Cardiac muscle cell (in vitro differentiated cells and primary cell): ENCODE results near the gene NUDT19. TPM values are rescaled to one million over a fixed set of nuclear protein-coding genes. Genes with fewer than 3 reads are reported as not detected.

ENCODE experiments used
- DNase-seq, 2 donors: peaks; one replicate each; pipeline versions ENCODE4 v3.0.0 to v3.0.0-alpha.2; 2010 to 2017; ENCODE audit warnings: low read depth in 1 of 2, low spot score in 1 of 2
- H3K27ac ChIP-seq: fragments of 200-600 bp; sonication (generic); 2 replicates; pipeline ENCODE4 v1.5.1; 2016
- H3K27me3 ChIP-seq: fragments of 200-600 bp; sonication (generic); 2 replicates; pipeline ENCODE4 v1.6.0; 2016; ENCODE audit warnings: control low read depth
- H3K36me3 ChIP-seq: fragments of 200-600 bp; sonication (generic); 2 replicates; pipeline ENCODE4 v1.5.1; 2016; ENCODE audit warnings: control low read depth
- H3K4me1 ChIP-seq: fragments of 200-600 bp; sonication (generic); 2 replicates; pipeline ENCODE4 v1.8.1; 2017; ENCODE audit warnings: low read depth, mild to moderate bottlenecking, mixed run types
- H3K4me3 ChIP-seq: fragments of 200-600 bp; sonication (generic); 2 replicates; pipeline ENCODE4 v1.5.1; 2016; ENCODE audit warnings: mild to moderate bottlenecking
- H3K9me3 ChIP-seq: fragments of 200-600 bp; sonication (generic); 2 replicates; pipeline ENCODE4 v1.5.1; 2017; ENCODE audit warnings: low read depth, mild to moderate bottlenecking, control low read depth
- CTCF ChIP-seq: IDR thresholded peaks from 2 replicates; pipeline ENCODE4 v1.5.1; 2012; ENCODE audit warnings: low read depth, mild to moderate bottlenecking, low read length
- polyA plus RNA-seq: library from polyadenylated mRNA; unstranded; fragments of >200 nt; fragmentation: Nextera tagmentation; extraction: Ambion mirVana; gene quantifications from 2 replicates; pipeline ENCODE4 v1.2.1, GENCODE V29; 2016
- total RNA-seq: library from RNA; depleted of rRNA; stranded (reverse); fragments of >200 nt; gene quantifications from 2 replicates; pipeline ENCODE4 v1.2.3, GENCODE V29; 2016

The NUDT19 gene
- total and polyA plus RNA-seq, 2 experiments from 2014 or later, result 2.1 to 5.5 TPM

GRCh38 chr19:32717496-32717895 lies 25.9 kb downstream of the NUDT19 start:
- no peaks in the 10 kb centered on the region for H3K9me3 ChIP-seq
- no peak for DNase-seq
- H3K36me3 ChIP-seq, result no peaks in the 10 kb centered on the region
- no peaks in the 10 kb centered on the region for H3K27me3 ChIP-seq
- no peaks in the 10 kb centered on the region for H3K4me1 ChIP-seq
- no peak for TF ChIP-seq CTCF
- no peak overlapping the region for H3K4me3 ChIP-seq
- no peak overlapping the region for H3K27ac ChIP-seq

DNA sequence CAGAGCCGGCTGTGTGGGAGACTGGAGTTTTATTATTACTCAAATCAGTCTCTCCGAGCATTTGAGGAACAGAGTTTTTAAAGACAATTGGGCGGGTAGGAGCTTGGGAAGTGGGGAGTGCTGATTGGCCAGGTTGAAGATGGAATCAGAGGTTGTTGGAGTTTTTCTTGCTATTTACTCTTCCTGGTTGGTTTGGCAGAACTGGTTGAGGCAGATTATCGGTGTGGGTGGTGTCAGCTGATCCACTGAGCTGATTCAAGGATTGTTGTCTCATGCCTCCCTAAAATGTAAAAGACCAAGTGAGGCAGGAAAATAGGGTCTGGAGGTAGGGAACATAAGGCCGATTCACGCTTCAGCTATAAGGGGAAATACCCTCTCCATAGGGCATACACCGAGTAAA lies 26.7 kb downstream of the NUDT19 start:
- Histone ChIP-seq H3K4me3 (no peak overlapping the region), H3K27me3 (no peaks in the 10 kb centered on the region), H3K4me1 (no peaks in the 10 kb centered on the region)

DNA sequence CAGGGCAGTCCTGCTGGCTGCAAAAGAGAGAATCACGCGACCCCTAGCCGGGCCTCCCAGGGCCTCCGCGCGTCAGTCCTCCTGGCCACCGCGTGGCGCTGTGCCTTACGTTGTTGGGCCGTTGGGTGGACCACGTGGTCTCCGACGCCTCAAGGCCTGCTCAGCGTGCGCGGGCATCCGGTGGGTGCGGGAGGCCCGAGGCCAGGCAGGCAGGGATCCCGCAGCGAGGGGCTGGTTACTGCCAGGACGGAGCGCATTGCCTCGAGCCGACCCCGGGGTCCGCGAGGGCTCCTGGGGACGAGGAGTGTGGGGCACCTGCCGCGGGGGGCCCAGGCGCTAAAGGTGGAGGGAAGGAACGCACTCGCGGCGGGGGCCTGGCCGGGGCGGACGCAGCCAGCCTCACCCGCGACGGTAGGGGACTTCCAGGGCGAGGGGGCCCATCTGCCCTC lies 28.0 kb downstream of the NUDT19 start, which contains the start of gene TDRD12:
TSS of gene TDRD12 (plus strand) at position 157 of the 449 bp plus-strand sequence. CDS start 306 bp downstream, outside the sequence.
- no peaks in the 10 kb centered on the region for H3K27me3 ChIP-seq
- DNase-seq, result no peak
- H3K9me3 ChIP-seq, result no peaks in the 10 kb centered on the region
- no peaks in the 10 kb centered on the region for H3K4me1 ChIP-seq
- H3K4me3 ChIP-seq, result no peak within 1 kb of the TSS
- TF ChIP-seq CTCF, result no peak
- H3K27ac ChIP-seq, result no peak within 1 kb of the TSS
- no peaks in the 10 kb centered on the region for H3K36me3 ChIP-seq

More for the DNA sequence above, 26.7 kb downstream of the NUDT19 start:
- Histone ChIP-seq H3K27ac (no peak overlapping the region), H3K36me3 (no peaks in the 10 kb centered on the region), H3K9me3 (no peaks in the 10 kb centered on the region)
- no peak for DNase-seq
- TF ChIP-seq CTCF, result no peak

GRCh38 chr19:32720216-32720935 lies 28.8 kb downstream of the NUDT19 start:
- no peak for TF ChIP-seq CTCF
- no peak overlapping the region for H3K27ac ChIP-seq
- no peaks in the 10 kb centered on the region for H3K9me3 ChIP-seq
- no peak for DNase-seq
- H3K4me1 ChIP-seq, result no peaks in the 10 kb centered on the region
- H3K36me3 ChIP-seq, result no peaks in the 10 kb centered on the region
- no peak overlapping the region for H3K4me3 ChIP-seq
- H3K27me3 ChIP-seq, result no peaks in the 10 kb centered on the region

GRCh38 chr19:32720936-32721250 lies 29.3 kb downstream of the NUDT19 start:
- Histone ChIP-seq H3K4me1 (no peaks in the 10 kb centered on the region), H3K9me3 (no peaks in the 10 kb centered on the region), H3K36me3 (no peaks in the 10 kb centered on the region), H3K27ac (no peak overlapping the region), H3K27me3 (no peaks in the 10 kb centered on the region), H3K4me3 (no peak overlapping the region)
- DNase-seq, result no peak
- no peak for TF ChIP-seq CTCF
